ENCODE results near the gene TIGD7.

The TIGD7 gene, protein sequence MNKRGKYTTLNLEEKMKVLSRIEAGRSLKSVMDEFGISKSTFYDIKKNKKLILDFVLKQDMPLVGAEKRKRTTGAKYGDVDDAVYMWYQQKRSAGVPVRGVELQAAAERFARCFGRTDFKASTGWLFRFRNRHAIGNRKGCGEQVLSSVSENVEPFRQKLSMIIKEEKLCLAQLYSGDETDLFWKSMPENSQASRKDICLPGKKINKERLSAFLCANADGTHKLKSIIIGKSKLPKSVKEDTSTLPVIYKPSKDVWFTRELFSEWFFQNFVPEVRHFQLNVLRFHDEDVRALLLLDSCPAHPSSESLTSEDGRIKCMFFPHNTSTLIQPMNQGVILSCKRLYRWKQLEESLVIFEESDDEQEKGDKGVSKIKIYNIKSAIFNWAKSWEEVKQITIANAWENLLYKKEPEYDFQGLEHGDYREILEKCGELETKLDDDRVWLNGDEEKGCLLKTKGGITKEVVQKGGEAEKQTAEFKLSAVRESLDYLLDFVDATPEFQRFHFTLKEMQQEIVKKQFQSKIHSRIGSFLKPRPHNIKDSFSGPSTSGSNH

DNA sequence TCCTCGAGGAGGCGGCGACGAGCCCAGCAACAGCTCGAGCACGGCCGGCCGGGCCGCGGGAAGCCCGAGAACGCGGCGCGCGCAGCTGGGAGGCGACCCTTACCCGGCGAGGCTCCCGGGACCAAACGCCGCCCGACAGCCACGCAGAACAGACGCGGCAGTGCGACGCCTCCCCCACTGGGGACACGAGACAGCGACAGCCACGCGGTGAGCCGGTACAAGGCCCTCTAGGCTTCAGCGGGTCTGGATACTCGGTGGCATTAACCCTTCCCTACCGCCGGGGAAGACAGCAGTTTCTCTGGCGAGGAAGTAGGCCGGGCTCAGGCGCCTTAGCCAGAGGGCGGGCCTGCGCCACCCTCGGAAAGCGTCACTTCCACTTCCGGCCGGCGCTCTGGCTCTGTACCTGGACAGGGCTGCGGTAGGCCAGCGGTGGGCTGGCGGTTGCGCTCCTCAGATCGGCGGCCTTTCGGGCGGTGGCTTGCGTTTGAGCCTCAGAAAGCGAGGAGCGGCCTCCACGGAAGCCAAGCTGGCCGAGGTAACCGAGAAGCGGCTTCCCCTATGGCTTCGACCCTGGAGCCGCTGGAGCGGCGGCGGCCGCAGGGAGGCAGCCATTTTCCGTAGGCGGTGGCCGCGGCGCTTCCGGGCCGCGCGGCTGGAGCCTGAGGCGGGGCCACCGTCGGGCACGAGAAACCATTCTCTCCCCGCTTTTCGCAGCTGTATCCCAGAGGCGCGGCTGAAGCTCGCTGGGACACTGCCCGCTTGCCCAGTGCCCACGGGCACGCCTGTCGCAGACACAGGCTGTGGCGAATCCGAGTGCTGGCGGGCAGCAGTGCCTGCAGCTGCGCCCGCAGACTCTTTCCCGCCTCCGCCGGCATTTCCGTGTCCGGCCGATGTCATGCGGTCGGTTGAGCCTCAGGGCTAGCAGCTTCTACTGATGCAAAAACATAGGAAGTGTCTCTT lies at the start of gene TIGD7, which contains the start of gene ZNF75A:
TSS of gene TIGD7 (minus strand) at position 322 of the 960 bp plus-strand sequence. CDS start 4,816 bp downstream, outside the sequence.
TSS of gene ZNF75A (plus strand) at position 389 of the 960 bp plus-strand sequence. CDS start 2,932 bp downstream, outside the sequence.
- DNase-seq, result peak; percentile 74

DNA sequence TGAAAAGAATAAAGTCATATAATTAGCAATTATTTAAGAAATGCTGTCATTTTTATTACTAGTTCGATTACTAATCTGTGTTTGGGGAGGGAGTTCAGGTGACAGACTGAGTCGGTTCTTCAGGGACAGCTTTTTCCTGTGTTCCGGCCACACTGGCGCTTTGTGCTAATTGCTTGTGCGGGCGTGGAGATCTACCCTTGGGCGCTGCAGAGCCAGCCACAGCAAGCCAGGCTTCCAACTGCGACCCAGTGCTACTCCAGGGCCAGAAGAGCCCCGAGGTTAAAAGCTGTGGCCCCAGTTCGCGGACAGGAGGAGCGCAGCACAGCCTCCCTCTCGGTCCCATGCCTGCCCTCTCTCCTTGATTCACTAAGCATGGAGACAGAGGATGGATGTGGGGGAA lies 43.9 kb upstream of the TIGD7 start:
- DNase-seq, result no peak

DNA sequence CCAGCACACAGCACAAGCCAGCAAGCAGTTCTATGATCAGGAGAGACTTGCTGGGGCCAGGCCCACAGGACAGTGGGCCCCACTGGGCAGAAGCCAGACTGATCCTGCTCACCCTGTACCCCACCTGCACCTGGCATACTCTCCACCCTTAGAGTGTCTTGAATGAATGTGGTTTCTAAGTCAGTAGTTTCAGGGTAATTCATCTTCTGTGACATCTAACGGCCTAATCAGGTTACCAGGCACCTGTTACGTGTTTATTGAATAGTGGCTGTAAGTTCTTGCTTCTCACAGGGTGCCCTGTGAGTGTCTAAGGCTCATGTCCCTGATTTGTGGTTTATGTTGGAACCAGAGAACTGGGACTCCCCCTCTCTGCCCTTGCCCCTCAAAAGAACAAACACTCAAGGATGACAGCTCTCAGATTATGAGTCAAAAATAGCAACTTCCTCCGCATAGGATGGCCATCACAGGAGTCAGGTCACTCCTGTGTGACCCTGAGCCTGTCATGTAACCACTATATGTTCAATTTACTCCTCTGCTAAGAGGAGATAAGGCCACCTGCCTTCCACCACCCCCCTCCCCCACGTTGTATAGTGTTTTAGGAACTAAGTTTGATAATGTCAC lies 43.4 kb upstream of the TIGD7 start:
- DNase-seq, result no peak

DNA sequence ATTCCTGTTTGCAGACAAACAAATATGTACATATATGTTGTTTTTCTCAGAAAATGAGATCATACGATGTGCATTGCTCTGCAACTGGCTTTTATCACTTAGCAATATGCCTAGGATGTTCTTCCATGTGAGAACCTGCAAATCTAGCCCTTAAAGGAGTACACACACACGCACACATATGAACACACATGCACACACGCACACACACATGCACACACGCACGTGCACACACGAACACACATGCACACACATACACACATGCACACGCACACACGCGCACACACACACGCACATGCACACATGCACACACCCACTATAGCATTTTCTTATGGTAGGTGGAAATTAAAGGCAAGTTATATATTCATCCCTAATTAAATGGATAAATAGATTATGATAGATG lies 42.4 kb upstream of the TIGD7 start:
- DNase-seq, result no peak

DNA sequence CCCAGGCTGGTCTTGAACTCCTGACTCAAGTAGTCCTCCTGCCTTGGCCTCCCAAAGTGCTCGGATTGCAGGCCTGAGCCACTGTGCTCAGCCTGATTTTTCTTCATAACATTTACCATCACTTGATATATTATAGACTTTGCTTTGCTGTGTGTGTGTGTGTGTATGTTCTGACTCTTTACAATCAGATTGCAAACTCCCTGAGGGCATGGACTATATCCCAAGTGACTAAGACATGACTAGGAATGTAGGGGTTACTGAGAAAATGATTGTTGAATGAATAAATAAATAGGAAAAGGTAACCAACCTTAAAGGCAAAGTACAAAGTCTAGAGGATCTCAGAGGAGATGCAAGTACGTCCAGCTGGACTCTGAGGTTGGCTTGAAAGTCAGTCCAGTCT lies 40.8 kb upstream of the TIGD7 start:
- DNase-seq, result no peak

DNA sequence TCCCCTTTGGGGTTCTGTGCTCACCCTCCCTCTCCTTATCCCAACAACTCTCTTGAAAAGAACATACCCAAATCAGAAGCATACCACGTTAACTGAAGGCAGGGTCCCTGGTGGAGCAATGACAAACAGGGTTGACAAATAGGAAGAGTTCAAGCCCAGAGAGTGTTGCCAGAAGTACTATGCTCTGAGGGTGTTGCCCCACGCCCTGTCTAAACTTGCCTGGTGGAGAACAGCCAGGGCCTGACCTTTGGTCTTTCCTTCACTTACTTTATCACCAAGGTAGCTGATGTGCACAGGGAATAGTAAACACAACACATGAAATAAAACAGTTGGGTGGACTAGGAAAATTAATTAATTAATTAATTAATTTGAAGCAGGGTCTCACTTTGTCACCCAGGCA lies 23.4 kb upstream of the TIGD7 start:
- DNase-seq, result no peak

DNA sequence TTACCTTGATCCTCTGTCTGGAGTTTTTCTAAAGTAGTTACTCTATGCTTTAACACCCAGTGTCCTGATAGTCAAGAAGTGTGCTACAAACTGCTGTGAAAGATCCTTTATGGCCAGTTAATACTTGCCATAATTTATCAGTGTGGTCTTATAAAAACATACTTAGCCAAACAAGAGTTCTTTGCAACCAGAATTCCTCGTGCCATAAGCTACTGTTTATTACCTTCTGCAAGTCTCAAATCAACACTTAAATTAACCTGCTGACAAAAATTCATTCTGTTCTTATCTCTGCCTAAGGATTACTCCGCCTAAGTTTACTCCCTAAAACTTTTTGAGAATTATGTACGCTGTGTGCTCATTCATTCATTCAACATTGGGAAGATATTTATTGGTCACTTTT lies 22.9 kb upstream of the TIGD7 start:
- DNase-seq, result no peak

DNA sequence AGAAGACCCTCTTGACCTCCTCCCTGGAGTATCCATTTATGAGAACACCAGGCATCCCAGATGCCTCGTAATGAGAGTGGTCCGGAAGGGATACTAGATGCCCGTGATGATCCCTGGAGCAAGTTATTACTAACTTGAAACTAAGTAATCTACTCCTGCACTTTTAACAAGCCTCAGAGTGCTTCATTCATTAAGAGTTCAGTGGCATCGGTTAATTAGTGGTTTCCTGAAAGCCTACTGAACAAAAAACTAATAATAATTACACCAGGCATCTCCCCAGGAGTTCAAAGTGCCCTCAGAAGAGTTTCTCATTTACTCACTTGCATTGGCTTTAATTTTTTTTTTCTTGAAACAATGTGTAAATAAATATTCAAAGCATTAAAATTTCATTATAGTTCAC lies 22.3 kb upstream of the TIGD7 start:
- no peak for DNase-seq

DNA sequence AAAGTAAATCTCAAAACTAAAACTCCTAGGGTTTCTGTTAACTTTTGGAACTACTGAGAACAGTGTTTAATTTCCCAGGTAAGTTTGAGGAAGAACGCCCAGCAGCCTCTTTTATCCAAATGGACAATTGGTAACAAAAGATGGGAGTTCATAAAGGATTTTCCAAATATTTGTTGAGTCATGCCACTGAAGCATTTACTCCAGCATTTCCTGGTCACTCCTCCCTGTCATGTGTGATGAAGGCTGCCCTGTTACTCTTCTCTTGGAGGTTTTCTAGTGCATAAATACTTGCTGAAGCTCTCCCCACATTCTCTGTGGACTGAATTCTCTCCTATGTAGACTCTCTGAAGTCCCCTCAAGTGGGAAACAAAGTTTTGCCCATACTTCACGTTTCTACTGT lies 16.6 kb upstream of the TIGD7 start:
- DNase-seq, result no peak

DNA sequence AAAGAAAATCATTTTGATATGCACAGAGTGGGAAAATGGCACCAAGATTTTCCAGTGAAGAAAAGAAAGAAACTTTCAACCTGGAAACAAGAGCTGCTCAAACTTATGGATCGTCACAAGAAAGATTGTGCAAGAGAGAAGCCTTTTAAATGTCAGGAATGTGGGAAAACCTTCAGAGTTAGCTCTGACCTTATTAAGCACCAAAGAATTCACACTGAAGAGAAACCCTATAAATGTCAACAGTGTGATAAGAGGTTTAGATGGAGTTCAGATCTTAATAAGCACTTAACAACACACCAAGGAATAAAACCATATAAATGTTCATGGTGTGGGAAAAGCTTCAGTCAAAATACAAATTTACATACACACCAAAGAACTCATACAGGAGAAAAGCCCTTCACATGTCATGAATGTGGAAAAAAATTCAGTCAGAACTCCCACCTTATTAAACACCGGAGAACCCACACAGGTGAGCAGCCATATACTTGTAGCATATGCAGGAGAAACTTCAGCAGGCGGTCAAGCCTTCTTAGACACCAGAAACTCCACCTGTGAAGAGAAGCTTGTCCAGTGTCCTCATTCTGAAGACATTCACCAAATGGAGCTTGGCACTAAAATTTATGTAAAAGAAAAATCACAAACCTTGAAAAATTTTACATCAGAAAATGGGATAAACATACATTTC lies 12.2 kb upstream of the TIGD7 start:
- no peak for DNase-seq

DNA sequence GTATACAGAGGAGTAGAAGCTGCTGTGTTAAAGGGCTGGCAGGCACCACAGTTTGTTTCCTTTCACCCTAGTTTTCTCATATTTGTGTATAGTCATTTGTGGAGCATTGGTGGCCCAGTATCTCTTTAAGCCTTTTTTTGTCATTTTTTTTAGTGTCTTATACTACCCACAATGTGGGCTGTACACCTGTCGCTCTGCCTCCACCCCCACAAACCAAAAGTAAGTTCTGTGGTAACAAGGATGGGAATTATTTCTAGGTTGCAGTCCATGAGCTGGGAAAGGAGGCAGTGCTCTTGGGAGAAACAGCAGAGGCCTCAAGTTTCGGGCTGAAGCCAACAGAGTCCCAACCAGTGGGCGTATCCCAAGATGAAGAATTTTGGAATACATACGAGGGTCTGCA lies 6.3 kb upstream of the TIGD7 start:
- DNase-seq, result no peak

DNA sequence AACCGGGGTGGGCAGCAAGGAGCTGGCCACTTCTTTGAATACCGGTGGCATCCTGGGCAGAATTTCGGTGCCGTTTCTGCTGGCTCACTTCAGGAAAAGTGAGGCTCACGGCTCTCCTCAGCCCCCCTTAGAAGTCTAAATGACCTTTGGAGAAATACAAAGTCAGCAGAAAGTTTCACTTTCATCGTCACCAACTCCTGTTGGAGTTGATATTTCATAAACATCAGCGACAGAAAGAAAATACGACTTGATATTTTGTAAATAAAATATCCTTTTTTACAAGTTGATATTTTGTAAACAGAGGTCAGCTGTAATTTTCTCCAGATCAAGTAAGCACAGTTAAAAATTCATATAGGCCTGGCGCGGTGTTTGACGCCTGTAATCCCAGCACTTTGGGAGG lies 848 bp upstream of the TIGD7 start:
- no peak for DNase-seq

DNA sequence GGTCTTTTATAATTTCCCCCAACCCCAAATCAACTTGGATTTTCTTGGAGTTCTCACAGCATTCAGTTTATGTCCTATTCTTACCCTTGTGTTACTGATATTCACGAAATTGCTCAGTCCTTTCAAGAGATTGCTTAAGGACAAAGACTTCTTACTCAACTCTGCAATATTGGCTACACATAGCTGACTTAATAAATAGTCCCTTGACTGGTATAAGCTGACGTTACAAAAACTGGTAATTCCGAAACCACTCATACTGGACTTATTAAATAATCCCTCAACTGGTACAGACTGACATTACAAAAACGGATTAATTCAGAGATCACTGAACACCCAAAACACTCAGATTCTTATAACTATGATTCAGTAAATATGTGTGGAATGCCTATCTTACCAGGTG lies 860 bp downstream of the TIGD7 start:
- DNase-seq, result no peak

DNA sequence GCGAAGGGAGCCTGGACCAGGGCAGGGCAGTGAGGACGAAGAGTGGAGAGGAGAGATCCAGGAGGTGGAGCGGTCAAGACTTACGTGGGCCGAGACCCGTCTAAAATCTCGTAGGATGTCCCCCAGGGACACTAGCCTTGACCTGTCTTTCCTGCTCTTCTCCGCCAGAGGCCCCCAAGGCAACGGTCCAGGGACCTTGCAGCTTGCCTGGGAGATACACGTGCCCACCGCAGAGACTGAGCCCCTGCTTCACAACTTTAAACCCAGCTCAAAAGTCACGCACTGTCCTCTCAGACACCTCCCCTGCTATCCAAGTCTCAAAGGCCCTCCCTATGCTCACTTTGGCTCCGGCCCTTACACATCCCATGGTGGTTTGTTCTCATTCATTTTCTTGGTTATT lies 9.4 kb downstream of the TIGD7 start:
- no peak for DNase-seq

DNA sequence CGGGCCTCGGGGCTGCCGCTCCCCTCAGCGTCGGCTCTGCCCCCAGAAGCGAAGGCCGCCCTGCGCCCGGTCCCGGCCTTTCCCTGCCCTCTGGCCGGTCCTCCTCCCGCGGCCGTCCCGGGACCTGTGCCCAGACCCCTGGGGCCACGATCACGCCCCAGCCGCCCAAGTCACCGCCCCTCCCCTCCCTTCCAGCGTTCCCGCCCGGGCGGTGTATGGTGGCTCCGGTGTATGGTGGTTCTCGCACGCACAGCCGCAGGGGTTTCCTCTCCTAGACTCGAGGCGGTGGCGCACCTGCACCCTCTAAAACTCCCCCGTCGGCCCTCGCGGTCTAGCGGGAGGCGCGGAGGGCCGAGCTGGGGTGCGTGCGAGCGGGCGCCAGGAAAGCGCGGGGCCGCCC lies 10.0 kb downstream of the TIGD7 start:
- no peak for DNase-seq

DNA sequence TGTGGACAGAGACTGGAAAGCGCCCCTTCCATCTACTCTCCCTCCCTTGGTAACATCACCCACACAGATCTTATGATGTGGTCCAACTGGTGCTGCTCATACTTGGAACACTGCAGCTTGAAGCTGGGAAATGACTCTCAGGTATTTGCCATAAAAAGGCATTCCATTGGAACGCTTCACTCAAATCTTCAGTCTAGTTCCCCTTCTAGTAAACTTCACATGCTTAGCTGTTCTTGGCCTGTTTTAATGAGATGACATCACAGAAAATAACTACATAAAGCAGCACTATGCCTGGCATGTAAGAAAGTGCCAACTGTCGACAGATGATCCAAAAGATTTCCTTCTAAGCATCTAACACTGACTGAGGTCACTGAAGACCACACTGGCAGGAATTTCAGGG lies 12.6 kb downstream of the TIGD7 start:
- no peak for DNase-seq

DNA sequence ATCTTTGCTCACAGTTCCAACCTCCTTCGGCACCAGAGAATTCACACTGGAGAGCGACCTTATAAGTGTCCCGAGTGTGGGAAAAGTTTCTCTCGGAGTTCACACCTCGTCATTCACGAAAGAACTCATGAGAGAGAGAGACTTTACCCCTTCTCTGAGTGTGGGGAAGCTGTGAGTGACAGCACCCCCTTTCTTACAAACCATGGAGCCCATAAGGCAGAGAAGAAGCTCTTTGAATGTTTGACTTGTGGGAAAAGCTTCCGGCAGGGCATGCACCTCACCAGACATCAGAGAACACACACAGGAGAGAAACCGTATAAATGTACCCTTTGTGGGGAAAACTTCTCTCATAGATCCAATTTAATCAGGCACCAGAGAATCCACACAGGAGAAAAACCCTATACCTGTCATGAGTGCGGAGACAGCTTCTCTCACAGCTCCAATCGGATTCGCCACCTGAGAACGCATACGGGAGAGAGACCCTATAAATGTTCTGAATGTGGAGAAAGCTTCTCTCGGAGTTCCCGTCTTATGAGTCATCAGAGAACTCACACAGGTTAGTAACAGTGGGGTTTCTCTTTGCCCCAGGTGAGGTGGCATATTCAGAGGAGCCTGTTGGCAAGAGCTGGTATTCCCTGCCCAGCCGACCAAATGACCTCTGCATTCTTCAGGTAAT lies 15.1 kb downstream of the TIGD7 start:
- DNase-seq, result no peak

DNA sequence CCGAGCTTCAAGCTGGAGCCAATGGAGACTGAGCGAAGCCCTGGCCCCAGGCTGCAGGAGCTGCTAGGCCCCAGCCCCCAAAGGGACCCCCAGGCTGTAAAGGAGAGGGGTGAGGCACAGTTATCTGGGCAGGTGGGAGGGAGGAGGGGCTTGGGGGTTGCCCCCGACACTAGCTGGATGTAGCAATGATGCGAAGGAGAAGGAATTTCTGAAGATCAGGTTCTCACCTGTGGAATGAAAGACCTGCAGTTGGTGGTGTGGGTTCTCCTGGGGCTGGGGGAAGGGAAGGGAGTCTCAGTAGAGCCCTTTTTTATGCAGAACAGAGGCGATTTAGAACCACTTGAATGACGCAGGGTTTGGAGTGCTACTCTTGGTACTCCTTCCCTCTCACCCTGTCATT lies 20.1 kb downstream of the TIGD7 start:
- no peak for DNase-seq

DNA sequence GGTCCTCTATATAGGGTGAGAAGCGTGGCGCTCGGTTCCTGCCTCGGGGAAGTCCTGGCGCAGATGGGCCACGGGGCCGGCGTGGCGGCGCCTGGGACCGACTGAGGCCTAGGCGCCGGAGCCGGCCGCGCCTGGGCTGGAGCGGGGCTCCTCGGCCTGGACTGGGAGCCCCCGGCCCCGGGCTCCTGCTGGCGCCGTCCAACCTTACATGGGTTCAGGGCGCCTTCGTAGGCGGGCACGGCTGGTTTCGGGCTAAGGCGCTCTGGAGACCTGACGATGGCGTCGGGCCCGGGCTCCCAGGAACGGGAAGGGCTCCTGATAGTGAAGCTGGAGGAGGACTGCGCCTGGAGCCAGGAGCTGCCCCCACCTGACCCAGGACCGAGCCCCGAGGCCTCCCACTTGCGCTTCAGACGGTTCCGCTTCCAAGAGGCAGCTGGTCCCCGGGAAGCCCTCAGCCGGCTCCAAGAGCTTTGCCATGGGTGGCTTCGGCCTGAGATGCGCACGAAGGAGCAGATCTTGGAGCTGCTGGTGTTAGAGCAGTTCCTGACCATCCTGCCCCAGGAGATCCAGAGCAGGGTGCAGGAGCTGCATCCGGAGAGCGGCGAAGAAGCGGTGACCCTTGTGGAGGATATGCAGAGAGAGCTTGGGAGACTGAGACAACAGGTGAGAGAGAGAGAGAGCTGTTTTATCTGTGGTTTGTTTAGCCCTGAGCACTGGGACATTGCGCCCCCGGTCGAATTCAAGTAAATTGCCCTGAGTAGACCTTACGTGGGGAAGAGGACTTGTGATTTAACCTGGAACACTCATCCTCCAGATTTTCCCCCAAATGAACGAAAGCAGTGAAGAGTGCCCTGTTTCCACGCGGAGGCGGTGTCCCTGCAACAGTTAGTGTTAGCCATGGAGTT lies 21.4 kb downstream of the TIGD7 start:
- no peak for DNase-seq

DNA sequence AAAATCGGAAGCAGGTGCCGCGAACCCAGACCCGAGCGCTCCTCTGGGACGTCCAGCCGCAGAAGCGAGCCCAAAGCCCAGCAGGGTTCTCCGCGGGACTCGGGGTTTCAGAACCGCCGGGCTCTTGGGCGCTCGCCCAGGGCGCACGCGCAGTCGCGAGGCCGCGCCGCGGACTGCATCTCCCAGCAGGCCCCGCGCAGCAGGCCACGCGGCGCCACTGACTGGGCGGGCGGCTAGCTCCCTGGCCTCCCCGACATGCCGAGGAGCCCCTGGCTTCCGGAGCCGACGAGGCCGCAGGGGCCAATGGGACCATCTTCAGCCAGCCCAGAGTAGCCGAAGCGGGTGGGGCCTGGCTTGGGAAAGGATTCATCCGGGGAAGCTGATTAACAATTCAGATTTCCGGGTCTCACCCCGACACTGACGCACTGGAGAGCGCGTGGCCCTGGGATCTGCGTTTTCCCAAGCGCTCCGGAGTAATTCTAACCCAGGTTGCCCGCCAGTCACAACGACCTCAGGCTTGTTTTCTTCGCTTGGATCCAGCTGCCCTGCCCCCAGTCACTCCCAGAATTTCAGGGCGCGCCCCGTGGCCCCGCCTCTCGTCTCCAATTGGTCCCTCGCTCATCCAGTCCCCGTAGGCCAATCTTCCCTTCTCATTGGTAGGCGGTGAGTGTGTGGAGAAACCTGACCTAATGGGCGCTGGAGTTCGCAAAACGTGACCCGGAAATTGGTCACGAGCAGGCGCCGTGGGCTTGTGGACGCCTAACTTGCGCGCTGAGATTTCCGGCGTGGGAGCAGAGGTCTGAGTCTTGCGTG lies 22.3 kb downstream of the TIGD7 start, which contains the start of gene ZNF263:
TSS of gene ZNF263 (plus strand) at position 762 of the 813 bp plus-strand sequence. CDS start 328 bp downstream, outside the sequence.
- peak; percentile 88 for DNase-seq
